GM23248 (cell line): ENCODE measurements around the gene E2F1. TPM values are rescaled to one million over a fixed set of nuclear protein-coding genes. Genes with fewer than 3 reads are reported as not detected.
A peak's percentile ranks its signal among the peaks of the same experiment; 100 is the strongest.

Experiments used
- DNase-seq: peaks from one replicate; pipeline ENCODE4 v3.0.0-alpha.2; 2015
- H2AFZ ChIP-seq: fragments of 200-600 bp; sonication (generic); 2 replicates; pipeline ENCODE4 v1.6.1; 2016; ENCODE audit warnings: antibody characterized with exemption
- H3F3A ChIP-seq: fragments of 200-600 bp; sonication (generic); 2 replicates; pipeline ENCODE4 v1.6.1; 2016; ENCODE audit warnings: mild to moderate bottlenecking, antibody characterized with exemption, mixed run types; ENCODE audit not compliant: insufficient read depth
- H3K27ac ChIP-seq: fragments of 200-600 bp; sonication (generic); 2 replicates; pipeline ENCODE4 v1.5.1; 2016; ENCODE audit warnings: mild to moderate bottlenecking
- H3K27me3 ChIP-seq: fragments of 200-600 bp; sonication (generic); replicated peaks from 2 replicates; pipeline ENCODE4 v1.6.1; 2016; ENCODE audit warnings: mild to moderate bottlenecking; ENCODE audit not compliant: insufficient read depth
- H3K36me3 ChIP-seq: fragments of 200-600 bp; sonication (generic); 2 replicates; pipeline ENCODE4 v1.6.1; 2016; ENCODE audit warnings: low read depth, mild to moderate bottlenecking
- H3K4me1 ChIP-seq: fragments of 200-600 bp; sonication (generic); 2 replicates; pipeline ENCODE4 v1.6.1; 2016; ENCODE audit warnings: mild to moderate bottlenecking; ENCODE audit not compliant: insufficient read depth
- H3K4me2 ChIP-seq: fragments of 200-600 bp; sonication (generic); one replicate; pipeline ENCODE4 v1.6.1; 2016; ENCODE audit warnings: mild to moderate bottlenecking; ENCODE audit not compliant: unreplicated experiment
- H3K4me3 ChIP-seq: fragments of 200-600 bp; sonication (generic); 2 replicates; pipeline ENCODE4 v1.5.1; 2016; ENCODE audit warnings: mild to moderate bottlenecking
- H3K79me2 ChIP-seq: fragments of 200-600 bp; sonication (generic); 2 replicates; pipeline ENCODE4 v1.6.1; 2016; ENCODE audit warnings: mild to moderate bottlenecking; ENCODE audit not compliant: insufficient read depth
- H3K9ac ChIP-seq: fragments of 200-600 bp; sonication (generic); 2 replicates; pipeline ENCODE4 v1.6.1; 2016; ENCODE audit warnings: mild to moderate bottlenecking
- H3K9me2 ChIP-seq: fragments of 200-600 bp; sonication (generic); 2 replicates; pipeline ENCODE4 v1.6.1; 2016; ENCODE audit warnings: mixed run types, mild to moderate bottlenecking, moderate library complexity; ENCODE audit not compliant: insufficient read depth
- H3K9me3 ChIP-seq: fragments of 200-600 bp; sonication (generic); one replicate; pipeline ENCODE4 v1.6.1; 2017; ENCODE audit warnings: low read depth
- H4K20me1 ChIP-seq: fragments of 200-600 bp; sonication (generic); 2 replicates; pipeline ENCODE4 v1.6.0; 2016; ENCODE audit not compliant: insufficient read depth
- EZH2 ChIP-seq: fragments of 200-600 bp; sonication (generic); IDR thresholded peaks from 2 replicates; pipeline ENCODE4 v1.6.1; 2018; ENCODE audit warnings: antibody characterized with exemption, mild to moderate bottlenecking; ENCODE audit not compliant: insufficient read depth, poor library complexity, severe bottlenecking
- EZH2phosphoT487 ChIP-seq: fragments of 200-600 bp; sonication (generic); IDR thresholded peaks from 2 replicates; pipeline ENCODE4 v1.6.1; 2018; ENCODE audit warnings: antibody characterized with exemption, moderate library complexity, mild to moderate bottlenecking, low read depth; ENCODE audit not compliant: insufficient read depth
- WGBS, 2 experiments: methylation state at CpG; one replicate each; pipeline ENCODE4 v1.1.6; 2015 to 2017; ENCODE audit warnings: low lambda C conversion rate in 2 of 2, low coverage in 1 of 2; ENCODE audit errors: missing lambda C conversion rate in 2 of 2; 5-methylcytosine and 5-hydroxymethylcytosine counted together
- in situ Hi-C: fragments of 300-500 bp; cut with MboI; formaldehyde crosslinking; loops from 2 replicates; pipeline ENCODE4 v1.15.0; 2020
- polyA plus RNA-seq: library from polyadenylated mRNA; unstranded; fragments of >200 nt; fragmentation: Nextera tagmentation; extraction: Ambion mirVana; gene quantifications from 2 replicates; pipeline ENCODE4 v1.2.1, GENCODE V29; 2016
- total RNA-seq: library from RNA; depleted of rRNA; stranded (reverse); fragments of >200 nt; shearing (Covaris generic); gene quantifications from 2 replicates; pipeline ENCODE4 v1.2.3, GENCODE V29; 2014

E2F1 gene
- total and polyA plus RNA-seq, 2 experiments from 2014 or later: 4.9 to 12.9 TPM

GRCh38 chr20:33655164-33655563 is 31.0 kb downstream of the E2F1 start:
- Histone ChIP-seq H3K79me2 (no peaks in the 10 kb centered on the region), H3K27ac (no peak overlapping the region), H3K27me3 (no peaks in the 10 kb centered on the region), H3F3A (no peaks in the 10 kb centered on the region), H3K9ac (no peak overlapping the region), H3K36me3 (no peaks in the 10 kb centered on the region), H2AFZ (no peak overlapping the region), H4K20me1 (no peaks in the 10 kb centered on the region), H3K4me2 (no peak overlapping the region), H3K4me3 (no peak overlapping the region), H3K9me3 (no peaks in the 10 kb centered on the region), H3K9me2 (no peaks in the 10 kb centered on the region), H3K4me1 (no peaks in the 10 kb centered on the region; the same call in 1 of the 2 replicates)
- TF ChIP-seq EZH2 (no peak), EZH2phosphoT487 (no peak)
- in situ Hi-C loops: loop anchor here (10.0 kb wide), 1 partner anchor 190 kb away; no protein-coding TSS in a partner anchor
- no peak for DNase-seq
- WGBS, 2 experiments: 93 to 96% methylated on average over 4 of the region's 4 CpGs

- in situ Hi-C loops: loop anchor here (10.0 kb wide), 1 partner anchor 190 kb away; no protein-coding TSS in a partner anchor
- 60% methylated on average over 11 to 14 of the region's 14 CpGs for WGBS, 2 experiments
- H3K4me3 ChIP-seq: no peak overlapping the region
- H2AFZ ChIP-seq: no peak overlapping the region
- no peaks in the 10 kb centered on the region for H3F3A ChIP-seq
- H3K79me2 ChIP-seq: no peaks in the 10 kb centered on the region
- no peaks in the 10 kb centered on the region for H3K9me2 ChIP-seq
- TF ChIP-seq EZH2phosphoT487 (no peak), EZH2 (no peak)
- H3K4me2 ChIP-seq: no peak overlapping the region
- no peaks in the 10 kb centered on the region for H3K9me3 ChIP-seq
- no peak overlapping the region for H3K9ac ChIP-seq
- H4K20me1 ChIP-seq: no peaks in the 10 kb centered on the region
- DNase-seq: no peak
- H3K4me1 ChIP-seq: no peaks in the 10 kb centered on the region; the same call in 1 of the 2 replicates
- no peaks in the 10 kb centered on the region for H3K27me3 ChIP-seq
- H3K27ac ChIP-seq: no peak overlapping the region
- no peaks in the 10 kb centered on the region for H3K36me3 ChIP-seq
Measured at GRCh38 chr20:33654680-33655161, 31.5 kb downstream of the E2F1 start.

GRCh38 chr20:33653900-33654596 is 32.1 kb downstream of the E2F1 start:
- Histone ChIP-seq H3K36me3 (no peaks in the 10 kb centered on the region), H3K9me2 (no peaks in the 10 kb centered on the region), H3F3A (no peaks in the 10 kb centered on the region), H3K4me3 (peak overlapping the region; percentile 60; the same call in 1 of the 2 replicates), H4K20me1 (no peaks in the 10 kb centered on the region), H3K4me2 (peak overlapping the region; percentile 70), H3K4me1 (no peaks in the 10 kb centered on the region; the same call in 1 of the 2 replicates), H3K9me3 (no peaks in the 10 kb centered on the region), H2AFZ (peak overlapping the region; percentile 79; the same call in 1 of the 2 replicates), H3K79me2 (no peaks in the 10 kb centered on the region), H3K9ac (peak overlapping the region; percentile 58), H3K27ac (no peak overlapping the region), H3K27me3 (no peaks in the 10 kb centered on the region)
- DNase-seq: no peak
- TF ChIP-seq EZH2 (no peak), EZH2phosphoT487 (no peak)
- in situ Hi-C loops: loop anchor here (10.0 kb wide), 1 partner anchor 189 kb away; no protein-coding TSS in a partner anchor
- 78 to 82% methylated on average over 11 of the region's 11 CpGs for WGBS, 2 experiments

- 6 to 7% methylated on average over 16 of the region's 16 CpGs for WGBS, 2 experiments
- in situ Hi-C loops: loop anchor here (10.0 kb wide), 1 partner anchor 189 kb away; no protein-coding TSS in a partner anchor
Measured at GRCh38 chr20:33653218-33653899, 32.8 kb downstream of the E2F1 start.

More at GRCh38 chr20:33653218-33653899, 32.8 kb downstream of the E2F1 start:
- no peaks in the 10 kb centered on the region for H3K79me2 ChIP-seq
- no peaks in the 10 kb centered on the region for H3K36me3 ChIP-seq
- no peak overlapping the region for H3K27ac ChIP-seq
- peak overlapping the region; percentile 70 for H3K4me2 ChIP-seq
- H3K27me3 ChIP-seq: no peaks in the 10 kb centered on the region
- no peaks in the 10 kb centered on the region for H4K20me1 ChIP-seq
- H3K9ac ChIP-seq: peak overlapping the region; percentile 58
- H3K9me2 ChIP-seq: no peaks in the 10 kb centered on the region
- H3K4me1 ChIP-seq: peaks cover 7% of the 10 kb centered on the region
- peak overlapping the region; percentile 79 for H2AFZ ChIP-seq
- peak overlapping the region; percentile 60 for H3K4me3 ChIP-seq
- DNase-seq: peak; percentile 78
- TF ChIP-seq EZH2phosphoT487 (no peak), EZH2 (no peak)
- H3F3A ChIP-seq: no peaks in the 10 kb centered on the region
- H3K9me3 ChIP-seq: no peaks in the 10 kb centered on the region
